BLaER1 treated with 17β-estradiol and CSF1 and Interleukin-3, amounts not matched to agents 10 nM and 100 nM (cell line): ENCODE results near the gene PGBD1.

Experiments used
- H3K27ac ChIP-seq, 11 experiments: shearing (Covaris generic); formaldehyde crosslinking; 2 replicates each; pipeline ENCODE4 v1.8.1; 2022
- H3K27me3 ChIP-seq, 11 experiments: shearing (Covaris generic); formaldehyde crosslinking; 2 replicates each; pipeline ENCODE4 v1.8.1; 2022
- H3K36me3 ChIP-seq, 11 experiments: shearing (Covaris generic); formaldehyde crosslinking; 2 replicates each; pipeline ENCODE4 v1.8.1; 2022
- H3K4me1 ChIP-seq, 10 experiments: shearing (Covaris generic); formaldehyde crosslinking; 2 replicates each; pipeline ENCODE4 v1.8.1; 2022
- H3K4me2 ChIP-seq, 11 experiments: shearing (Covaris generic); formaldehyde crosslinking; 2 replicates each; pipeline ENCODE4 v1.8.1; 2022
- H3K4me3 ChIP-seq, 10 experiments: shearing (Covaris generic); formaldehyde crosslinking; 2 replicates each; pipeline ENCODE4 v1.8.1; 2022
- H3K9ac ChIP-seq, 11 experiments: shearing (Covaris generic); formaldehyde crosslinking; 2 replicates each; pipeline ENCODE4 v1.8.1; 2022
- H3K9me3 ChIP-seq, 11 experiments: shearing (Covaris generic); formaldehyde crosslinking; replicated peaks in 1 of 11; 2 replicates each; pipeline ENCODE4 v1.8.1; 2022
- H4K20me1 ChIP-seq, 11 experiments: shearing (Covaris generic); formaldehyde crosslinking; 2 replicates each; pipeline ENCODE4 v1.8.1; 2022
- Cebpa-rat ChIP-seq, 11 experiments: shearing (Covaris generic); IDR thresholded peaks; 2 replicates each; pipeline ENCODE4 v1.8.1; 2022

The PGBD1 gene

DNA sequence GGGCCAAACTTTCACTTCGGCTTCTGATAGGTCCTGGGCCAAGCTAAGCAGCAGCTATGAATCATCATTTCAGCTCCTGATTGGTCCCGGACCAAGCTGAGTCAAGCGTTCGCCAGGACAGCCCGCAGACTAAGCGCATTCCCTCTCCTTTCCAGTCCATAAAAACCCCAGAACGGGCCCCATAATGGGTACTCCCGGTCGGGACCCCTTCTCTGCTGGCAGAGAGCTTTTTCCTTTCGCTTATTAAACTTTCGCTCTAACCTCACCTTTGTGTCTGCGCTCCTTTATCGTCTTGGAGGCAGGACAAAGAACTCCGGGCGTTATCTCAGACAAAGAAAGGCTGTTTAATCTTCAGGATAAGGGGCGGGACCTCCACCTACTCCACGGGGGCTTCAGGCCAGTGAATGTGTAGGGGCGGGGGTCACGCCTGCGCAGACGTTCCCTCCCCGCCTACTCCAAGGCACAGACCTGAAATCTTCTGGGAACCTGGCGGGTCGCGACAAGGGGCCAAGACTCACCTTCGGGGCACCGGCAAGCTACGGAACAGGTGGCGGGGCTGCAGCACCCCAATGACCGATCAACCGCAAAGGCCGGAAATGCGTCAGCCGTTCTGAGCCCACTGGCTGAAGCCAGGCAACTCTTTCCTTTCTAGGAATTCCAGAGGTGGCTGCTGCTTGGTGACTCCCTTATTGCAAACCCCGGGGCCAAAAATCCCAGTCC lies 54.4 kb downstream of the PGBD1 start, which contains the start of gene ZSCAN31:
ZSCAN31 (minus strand) TSS at position 585 of the 720 bp plus-strand sequence. CDS start 6,465 bp downstream, outside the sequence.
- Histone ChIP-seq H3K9me3 (peaks cover 16 to 49% (median 24%) of the 10 kb centered on the region in 11 experiments), H3K36me3 (peaks cover 0 to 8% (median 0%) of the 10 kb centered on the region in 11 experiments; a peak in 1 of 22 replicates)

DNA sequence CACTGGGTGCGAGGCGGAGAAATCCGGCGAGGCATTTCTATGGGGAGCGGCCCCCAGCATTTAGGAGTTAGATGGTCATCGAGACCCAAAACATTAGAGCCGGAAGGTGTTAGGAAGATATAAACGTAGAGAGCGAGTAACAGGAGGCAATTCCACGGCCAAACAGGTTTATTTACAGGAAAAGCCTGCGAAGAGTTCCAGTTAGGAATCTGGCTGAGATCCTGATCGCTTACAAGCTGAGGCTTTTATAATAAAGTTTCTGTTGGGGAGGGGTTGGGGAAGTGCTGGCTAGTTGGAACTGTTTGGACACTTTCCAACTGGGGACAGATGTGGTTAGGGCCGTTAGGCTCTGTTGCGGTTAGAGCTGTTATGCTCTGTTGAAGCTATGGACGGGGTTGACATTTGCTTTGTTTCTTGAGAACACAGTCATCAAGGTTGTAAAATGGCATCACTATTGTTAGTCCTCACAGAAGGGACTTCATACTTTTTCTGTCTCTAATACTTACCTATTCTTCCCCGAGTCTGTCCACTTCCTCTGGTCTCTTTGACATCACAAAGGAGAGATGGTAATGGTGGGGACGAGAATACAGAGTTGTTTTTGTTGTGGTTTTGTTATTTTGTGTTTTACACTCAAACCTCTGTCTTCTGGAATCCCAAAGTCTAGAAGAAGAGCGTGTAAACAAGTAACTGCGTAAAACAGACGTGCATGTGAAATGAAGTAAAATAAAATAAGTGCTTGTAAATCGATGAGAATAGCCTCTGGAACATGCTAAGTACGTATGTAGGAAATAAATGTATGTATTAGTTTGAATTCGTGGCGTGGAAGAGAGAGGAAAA lies 55.1 kb downstream of the PGBD1 start:
- TF ChIP-seq Cebpa-rat (IDR thresholded peaks at IDR 0.05): no peak
- Histone ChIP-seq H3K9ac (peak overlapping the region; percentile 80 to 92 (median 89)), H3K4me3 (peak overlapping the region; percentile 65 to 88 (median 80)), H3K4me1 (peaks cover 15 to 43% (median 24%) of the 10 kb centered on the region in 10 experiments), H3K4me2 (peak overlapping the region; percentile 86 to 97 (median 89)), H3K9me3 (peaks cover 24 to 56% (median 30%) of the 10 kb centered on the region in 11 experiments), H4K20me1 (no peaks in the 10 kb centered on the region), H3K27ac (peak overlapping the region; percentile 73 to 98 (median 94)), H3K27me3 (no peaks in the 10 kb centered on the region), H3K36me3 (peaks cover 0 to 8% (median 0%) of the 10 kb centered on the region in 11 experiments; a peak in 1 of 22 replicates)

More for the DNA sequence above, 54.4 kb downstream of the PGBD1 start, which contains the start of gene ZSCAN31:
- no peaks in the 10 kb centered on the region for H3K27me3 ChIP-seq
- peak within 1 kb of the TSS; percentile 86 to 97 (median 89) for H3K4me2 ChIP-seq
- no peaks in the 10 kb centered on the region for H4K20me1 ChIP-seq
- H3K4me1 ChIP-seq: peaks cover 15 to 35% (median 24%) of the 10 kb centered on the region in 10 experiments
- peak within 1 kb of the TSS; percentile 80 to 92 (median 89) for H3K9ac ChIP-seq
- TF ChIP-seq Cebpa-rat (IDR thresholded peaks at IDR 0.05): no peak
- peak within 1 kb of the TSS; percentile 65 to 88 (median 80) for H3K4me3 ChIP-seq
- peak within 1 kb of the TSS; percentile 73 to 98 (median 94) for H3K27ac ChIP-seq

DNA sequence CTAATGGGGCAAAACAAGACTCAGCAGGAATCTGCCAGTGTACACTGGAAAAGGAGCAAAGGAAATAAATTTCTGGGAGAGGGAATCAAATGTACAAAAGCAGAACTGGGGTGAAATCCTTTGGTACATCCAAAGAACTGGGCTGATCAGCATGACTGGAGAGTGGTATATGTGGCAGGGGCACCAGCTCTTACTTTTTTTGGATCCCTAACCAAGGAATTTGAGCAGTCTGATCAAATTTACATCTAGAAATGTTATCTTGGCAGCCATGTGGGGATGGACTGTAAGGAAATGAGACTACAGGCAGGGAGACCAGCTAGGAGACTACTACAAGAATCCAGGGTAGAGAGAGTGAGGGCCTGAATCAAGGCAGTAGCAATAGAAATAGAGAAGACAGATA lies 55.7 kb downstream of the PGBD1 start:
- Histone ChIP-seq H3K9me3 (peaks cover 29 to 57% (median 31%) of the 10 kb centered on the region in 11 experiments), H3K27me3 (no peaks in the 10 kb centered on the region), H3K27ac (peak overlapping the region in 10 of 11 experiments; percentile 84 to 98 (median 94); a peak in 20 of 22 replicates), H3K9ac (peak overlapping the region in 9 of 11 experiments; percentile 80 to 92 (median 89); a peak in 18 of 22 replicates), H4K20me1 (no peaks in the 10 kb centered on the region), H3K4me3 (peak overlapping the region; percentile 65 to 88 (median 80); a peak in 17 of 20 replicates), H3K4me2 (peak overlapping the region; percentile 86 to 97 (median 89)), H3K4me1 (peaks cover 15 to 44% (median 24%) of the 10 kb centered on the region in 10 experiments), H3K36me3 (peaks cover 0 to 8% (median 0%) of the 10 kb centered on the region in 11 experiments; a peak in 1 of 22 replicates)
- TF ChIP-seq Cebpa-rat (IDR thresholded peaks at IDR 0.05): no peak

DNA sequence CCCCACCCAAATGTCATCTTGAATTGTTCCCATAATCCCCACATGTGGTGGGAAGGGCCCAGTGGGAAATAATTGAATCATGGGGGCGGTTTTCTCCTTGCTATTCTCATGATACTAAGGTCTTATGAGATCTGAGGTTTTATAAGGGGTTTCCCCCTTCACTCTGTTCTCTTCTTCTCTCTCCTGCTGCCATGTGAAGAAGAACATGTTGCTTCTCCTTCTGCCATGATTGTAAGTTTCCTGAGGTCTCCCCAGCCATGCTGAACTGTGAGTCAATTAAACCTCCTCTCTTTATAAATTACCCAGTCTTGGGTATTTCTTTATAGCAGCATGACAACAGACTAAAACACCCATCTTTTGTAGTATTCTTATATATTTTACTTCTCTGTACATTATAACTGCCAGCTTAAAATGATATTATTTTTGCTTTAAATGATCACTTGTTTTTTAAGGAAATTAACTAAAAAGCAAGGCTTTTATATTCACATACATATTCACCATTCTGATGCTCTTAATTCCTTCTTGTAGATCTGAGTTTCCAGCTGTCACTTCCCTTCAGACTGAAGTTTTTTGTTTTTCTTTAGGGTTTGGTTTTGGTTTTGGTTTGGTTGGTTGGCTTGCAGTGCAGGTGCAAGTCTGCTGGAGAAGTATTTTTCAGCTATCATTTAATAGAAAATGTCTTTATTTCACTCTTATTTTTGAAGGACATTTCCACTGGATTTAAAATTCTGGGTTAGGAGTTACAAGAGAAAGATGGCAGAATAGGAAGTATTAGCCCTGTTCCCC lies 59.1 kb downstream of the PGBD1 start:
- Histone ChIP-seq H4K20me1 (no peaks in the 10 kb centered on the region), H3K27ac (no peak overlapping the region), H3K9me3 (peaks cover 30 to 50% (median 34%) of the 10 kb centered on the region in 11 experiments), H3K9ac (no peak overlapping the region), H3K36me3 (peaks cover 0 to 8% (median 0%) of the 10 kb centered on the region in 11 experiments; a peak in 2 of 22 replicates), H3K4me2 (peak overlapping the region in 4 of 11 experiments; percentile 0 to 41 (median 29); a peak in 5 of 22 replicates), H3K27me3 (no peaks in the 10 kb centered on the region), H3K4me3 (no peak overlapping the region), H3K4me1 (peaks cover 10 to 33% (median 16%) of the 10 kb centered on the region in 10 experiments)
- TF ChIP-seq Cebpa-rat (IDR thresholded peaks at IDR 0.05): no peak

DNA sequence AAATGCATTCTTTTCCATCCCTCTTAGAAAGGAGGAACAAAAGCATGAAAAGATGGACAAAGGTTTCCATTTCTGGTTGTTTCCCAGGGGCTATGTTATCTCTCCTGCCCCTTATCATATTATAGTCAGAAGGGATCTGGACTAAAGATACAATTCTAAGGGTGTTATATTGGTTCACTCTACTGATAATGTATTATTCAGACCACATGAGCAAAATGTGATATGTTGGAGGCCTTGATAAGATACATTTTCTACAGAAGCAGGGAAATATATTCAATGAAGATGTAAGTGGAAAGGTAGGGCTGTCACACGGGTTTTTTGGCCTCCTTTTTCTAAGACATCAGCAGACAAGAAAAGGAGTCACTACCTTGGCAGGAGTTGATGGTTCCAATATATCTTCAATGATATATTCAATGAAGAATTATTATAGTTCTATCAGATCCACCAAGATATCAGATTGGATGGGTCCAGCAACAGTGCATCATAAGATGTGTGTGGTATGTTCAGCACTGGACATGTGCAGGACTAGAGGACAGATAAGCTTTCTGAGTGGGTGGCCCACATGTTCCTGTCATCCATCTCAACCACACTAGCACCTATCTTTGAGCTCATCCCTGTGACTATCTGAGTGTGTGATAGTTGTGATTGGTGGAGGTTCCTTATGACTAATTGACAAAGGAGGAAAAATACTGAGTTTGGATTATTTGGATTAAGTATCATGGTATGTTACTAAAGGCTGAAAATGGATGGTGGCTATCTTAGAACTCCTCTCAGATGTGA lies 62.7 kb downstream of the PGBD1 start:
- H3K27ac ChIP-seq: no peak overlapping the region
- H3K36me3 ChIP-seq: peaks cover 0 to 8% (median 0%) of the 10 kb centered on the region in 11 experiments; a peak in 2 of 22 replicates
- peaks cover 26 to 37% (median 31%) of the 10 kb centered on the region in 11 experiments for H3K9me3 ChIP-seq
- H3K4me1 ChIP-seq: peaks cover 0 to 13% (median 0%) of the 10 kb centered on the region in 10 experiments; a peak in 4 of 20 replicates
- no peak for TF ChIP-seq Cebpa-rat (IDR thresholded peaks at IDR 0.05)
- H3K4me2 ChIP-seq: no peak overlapping the region
- H3K27me3 ChIP-seq: no peaks in the 10 kb centered on the region
- no peaks in the 10 kb centered on the region for H4K20me1 ChIP-seq
- no peak overlapping the region for H3K4me3 ChIP-seq
- no peak overlapping the region for H3K9ac ChIP-seq

DNA sequence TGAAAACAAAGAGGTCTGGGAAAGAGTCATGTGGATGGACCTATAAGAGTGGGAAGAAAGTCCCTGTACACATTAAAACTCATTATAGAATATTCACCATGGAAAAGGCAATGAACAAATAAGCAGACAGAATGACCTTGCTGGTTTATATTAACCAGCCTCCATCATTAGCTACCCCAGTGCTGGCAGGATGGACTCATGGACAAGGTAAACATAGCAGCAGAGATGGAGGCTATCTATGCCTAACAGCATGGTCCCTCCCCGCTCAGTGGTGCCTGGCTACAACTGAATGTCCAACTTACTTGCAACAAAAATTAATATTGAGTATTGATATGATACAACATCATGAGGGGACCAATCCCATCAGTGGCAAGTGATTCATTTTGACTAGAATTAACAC lies 63.8 kb downstream of the PGBD1 start:
- Histone ChIP-seq H3K9ac (no peak overlapping the region), H3K27me3 (no peaks in the 10 kb centered on the region), H3K4me1 (peaks cover 0 to 15% (median under 1%) of the 10 kb centered on the region in 10 experiments; a peak in 12 of 20 replicates), H4K20me1 (no peaks in the 10 kb centered on the region), H3K27ac (no peak overlapping the region), H3K9me3 (peaks cover 15 to 26% (median 20%) of the 10 kb centered on the region in 11 experiments), H3K36me3 (peaks cover 0 to 2% (median 0%) of the 10 kb centered on the region in 11 experiments; a peak in 1 of 22 replicates), H3K4me2 (no peak overlapping the region), H3K4me3 (no peak overlapping the region)
- TF ChIP-seq Cebpa-rat (IDR thresholded peaks at IDR 0.05): no peak

DNA sequence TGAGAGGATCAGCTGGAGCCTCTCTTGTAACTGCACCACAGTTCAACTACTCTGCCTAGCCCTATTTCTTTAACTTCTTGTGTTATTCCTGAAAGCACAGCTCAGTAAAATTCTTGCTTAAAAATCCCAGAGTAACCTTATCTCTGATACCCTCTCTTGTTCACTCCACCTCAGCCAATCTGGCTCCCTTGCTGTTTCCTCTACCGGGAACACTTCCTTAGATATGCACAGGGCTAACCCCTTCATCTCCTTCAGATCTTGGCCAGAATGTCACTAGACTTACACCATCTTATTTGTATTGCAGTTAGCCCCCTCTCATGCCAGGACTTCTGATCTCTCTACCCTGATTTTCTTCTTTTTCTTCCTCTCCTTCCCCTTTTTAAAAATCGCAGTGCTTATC lies 65.7 kb downstream of the PGBD1 start:
- Histone ChIP-seq H3K27ac (no peak overlapping the region), H3K4me1 (peaks cover 12 to 16% (median 14%) of the 10 kb centered on the region in 10 experiments), H3K9me3 (peaks cover 0 to 7% (median 3%) of the 10 kb centered on the region in 11 experiments; a peak in 4 of 22 replicates), H3K4me3 (no peak overlapping the region), H3K9ac (no peak overlapping the region), H4K20me1 (no peaks in the 10 kb centered on the region), H3K4me2 (no peak overlapping the region), H3K27me3 (no peaks in the 10 kb centered on the region), H3K36me3 (no peaks in the 10 kb centered on the region; a peak in 1 of 22 replicates)
- no peak for TF ChIP-seq Cebpa-rat (IDR thresholded peaks at IDR 0.05)
